HG02571 (cell line): Measurements from ENCODE around the gene MYO1E.

ENCODE experiments used
- ATAC-seq: cut with Tn5 transposase; IDR thresholded peaks from one replicate; pipeline ENCODE4 v1.9.1; 2021; ENCODE audit warnings: mild to moderate bottlenecking, moderate library complexity; ENCODE audit not compliant: unreplicated experiment

Gene MYO1E

DNA sequence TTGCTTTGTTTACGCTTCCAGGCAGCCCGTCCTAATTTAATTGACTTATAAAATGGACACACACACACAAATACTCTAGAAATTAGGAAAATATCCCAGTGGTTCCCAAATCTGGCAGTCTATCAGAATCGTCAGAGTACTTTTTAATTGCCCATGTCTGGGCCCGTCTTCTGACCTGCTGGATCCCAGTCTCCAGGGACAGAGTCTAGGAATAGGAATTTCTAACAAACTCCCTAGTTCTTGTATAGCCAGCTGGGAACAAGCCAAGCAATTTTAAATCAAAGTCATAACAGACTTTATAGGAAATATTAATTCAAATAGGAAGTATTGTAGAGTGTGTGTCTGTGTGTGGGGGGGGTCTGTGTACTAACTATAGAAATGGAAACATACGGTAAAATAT lies 132.6 kb downstream of the MYO1E start:
- ATAC-seq: no peak

DNA sequence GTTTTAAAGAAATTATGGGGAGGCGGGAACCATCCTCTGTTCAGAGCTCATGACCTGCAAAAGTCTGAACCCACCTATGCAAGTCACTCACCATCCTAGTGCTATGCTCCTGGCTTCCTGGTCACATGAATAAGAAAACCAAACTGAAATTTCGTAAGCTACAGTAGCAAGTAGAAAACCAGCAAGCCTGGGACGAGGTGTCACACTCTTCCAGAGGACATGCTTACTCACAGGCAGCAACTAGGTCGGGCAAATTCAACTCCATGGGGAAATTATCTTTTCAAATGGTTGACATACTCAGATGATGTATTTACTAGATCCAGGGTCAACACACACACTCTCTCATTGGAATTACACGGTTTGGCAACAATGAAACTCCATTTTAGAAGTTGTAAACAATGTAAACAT lies 134.7 kb downstream of the MYO1E start:
- ATAC-seq: peak; percentile 44

DNA sequence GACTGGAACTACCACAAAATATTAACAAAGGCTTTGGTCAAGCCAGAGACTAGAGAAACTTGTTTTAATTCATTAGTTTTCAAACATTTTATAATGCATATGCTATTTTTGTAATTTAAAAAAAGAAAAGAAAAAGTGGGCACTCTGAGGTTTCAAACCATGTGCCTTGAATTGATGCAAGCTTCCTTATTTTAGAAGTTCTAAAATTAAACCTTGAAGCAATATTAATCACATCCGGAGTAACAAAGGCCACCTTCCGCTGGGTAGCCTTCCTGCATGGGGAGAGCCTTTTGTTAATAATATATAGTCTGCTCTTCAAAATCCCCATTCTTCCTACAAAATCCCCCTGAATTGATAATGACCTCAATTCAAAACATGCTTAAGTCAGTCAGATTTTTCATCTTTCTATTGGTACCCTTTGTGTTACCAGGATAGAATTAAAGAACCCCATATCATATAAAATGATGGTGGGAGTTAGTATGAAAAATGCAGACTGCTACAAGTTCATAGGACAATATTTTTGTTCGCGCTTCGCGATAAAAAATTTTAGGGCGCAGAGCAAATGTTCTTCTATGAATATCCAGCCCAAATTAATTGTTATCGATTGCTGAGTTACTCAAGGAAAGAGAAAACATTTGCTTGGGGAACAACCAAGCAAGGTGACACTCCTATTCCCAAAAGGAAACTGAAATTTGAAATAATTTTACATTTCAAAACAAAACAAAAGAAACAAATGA lies 135.4 kb downstream of the MYO1E start:
- peak; percentile 62 for ATAC-seq

DNA sequence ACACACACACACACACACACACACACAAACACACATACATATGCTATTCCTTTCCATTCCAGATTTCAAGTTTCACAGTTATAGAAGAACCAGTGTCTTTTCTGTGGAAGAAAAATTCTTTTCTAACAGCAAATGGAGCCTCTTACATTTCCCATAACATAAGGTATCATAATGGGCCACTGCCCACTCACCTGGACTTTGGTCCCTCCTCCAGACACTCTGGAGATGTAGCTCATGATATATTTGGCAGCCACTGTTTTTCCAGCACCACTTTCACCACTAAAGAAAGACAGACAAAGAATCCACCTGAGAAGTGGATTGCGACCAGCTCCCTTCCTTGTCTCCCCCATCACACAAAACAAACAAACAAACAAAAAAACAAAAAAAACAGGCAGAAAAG lies 136.3 kb downstream of the MYO1E start:
- ATAC-seq: no peak

DNA sequence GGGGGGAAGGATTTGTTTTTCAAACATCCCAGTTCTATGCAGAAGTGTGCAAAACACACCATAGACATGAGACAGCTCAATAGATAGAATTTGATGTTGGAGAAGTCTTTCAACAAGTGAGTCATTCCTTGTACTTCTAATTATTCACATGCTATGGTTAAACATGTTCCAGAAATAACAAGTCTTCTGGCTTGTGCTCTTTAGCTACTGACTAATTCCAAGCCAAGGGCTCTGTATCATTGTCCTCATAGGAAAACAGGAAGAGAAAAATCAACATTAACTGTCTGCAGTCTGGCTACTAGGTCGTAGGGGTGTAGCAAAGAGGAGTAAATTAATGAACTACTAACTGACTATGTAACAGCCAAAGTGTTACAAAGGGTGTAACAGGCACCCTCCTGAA lies 140.2 kb downstream of the MYO1E start:
- ATAC-seq: no peak

DNA sequence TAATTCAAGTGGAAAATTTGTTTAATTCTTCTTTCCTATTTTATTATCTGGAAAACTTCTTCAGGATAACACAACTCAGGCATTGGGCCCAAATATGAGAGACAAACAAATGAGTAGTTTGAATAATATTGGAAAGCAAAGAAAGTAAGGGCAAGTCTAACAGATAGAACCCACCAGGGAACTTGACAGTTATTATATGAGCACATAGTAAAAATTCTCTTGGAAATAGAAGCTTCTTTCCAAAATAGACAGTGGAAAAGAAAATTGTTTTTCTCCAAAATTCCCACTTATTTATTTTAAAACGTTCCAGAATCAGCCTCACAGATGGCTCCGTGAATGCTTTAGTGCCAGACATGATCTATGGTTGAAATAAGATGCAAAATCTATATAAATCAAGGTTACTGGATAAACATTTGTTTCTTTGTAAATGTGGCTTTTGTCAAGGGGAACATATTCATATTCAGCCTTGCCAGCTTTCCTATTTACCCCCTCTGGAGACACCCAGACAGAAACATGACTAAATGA lies 142.1 kb downstream of the MYO1E start:
- ATAC-seq: no peak

DNA sequence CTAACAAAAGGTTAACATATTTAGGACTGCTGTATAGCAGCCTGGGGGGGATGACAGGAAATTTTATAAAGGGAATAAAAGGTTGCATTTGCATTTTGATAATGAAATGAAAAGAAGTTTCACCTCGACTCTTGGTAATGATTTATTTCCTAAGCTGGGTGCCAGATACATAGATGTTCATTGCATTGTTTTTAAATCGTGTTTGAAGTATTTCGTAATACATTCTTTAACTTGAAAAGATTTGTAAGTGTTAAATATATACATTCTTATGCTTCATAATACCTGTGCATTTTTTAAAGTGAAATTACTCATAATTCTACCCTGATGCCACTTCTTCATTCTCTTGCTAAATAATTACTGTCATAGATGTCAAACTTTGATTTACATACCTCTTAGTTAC lies 143.2 kb downstream of the MYO1E start:
- ATAC-seq: no peak

DNA sequence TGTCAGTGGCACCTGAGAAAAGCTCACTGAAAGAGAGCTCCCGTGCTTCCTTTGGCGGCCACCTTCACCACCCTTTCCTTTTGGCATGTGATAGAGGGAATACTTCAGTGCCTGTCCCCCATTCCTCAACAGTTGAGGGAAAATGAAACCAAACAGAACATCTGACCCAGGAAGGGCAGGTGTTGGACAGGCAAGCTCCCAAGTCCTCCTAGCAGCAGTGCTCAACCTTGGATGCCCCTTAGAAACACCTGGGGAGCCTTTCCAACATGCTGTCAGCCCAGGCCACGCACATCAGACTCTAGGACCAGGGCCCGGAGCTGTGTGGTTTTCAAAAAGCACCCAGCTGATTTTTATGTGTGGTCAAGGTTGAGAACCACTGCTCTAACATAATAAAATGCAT lies 143.7 kb downstream of the MYO1E start:
- no peak for ATAC-seq

DNA sequence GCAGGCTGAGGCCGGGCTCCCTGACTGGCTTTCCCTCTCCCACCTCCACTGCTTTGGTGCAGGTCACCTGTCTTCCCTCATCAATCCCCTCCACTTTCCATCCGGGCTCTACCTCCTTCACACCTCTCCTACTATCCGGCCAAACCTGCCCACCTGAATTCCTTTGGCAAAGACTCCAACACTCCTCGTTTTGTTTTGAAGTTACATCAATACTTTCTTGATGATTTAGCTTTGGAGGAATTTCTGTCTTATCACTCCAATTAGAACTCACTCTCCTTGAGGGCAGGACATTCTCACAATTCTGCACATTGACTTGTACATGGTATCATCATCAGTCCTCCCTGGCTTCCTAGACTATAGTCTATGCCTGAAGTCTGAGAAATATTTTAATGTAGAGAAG lies 145.7 kb downstream of the MYO1E start:
- no peak for ATAC-seq

DNA sequence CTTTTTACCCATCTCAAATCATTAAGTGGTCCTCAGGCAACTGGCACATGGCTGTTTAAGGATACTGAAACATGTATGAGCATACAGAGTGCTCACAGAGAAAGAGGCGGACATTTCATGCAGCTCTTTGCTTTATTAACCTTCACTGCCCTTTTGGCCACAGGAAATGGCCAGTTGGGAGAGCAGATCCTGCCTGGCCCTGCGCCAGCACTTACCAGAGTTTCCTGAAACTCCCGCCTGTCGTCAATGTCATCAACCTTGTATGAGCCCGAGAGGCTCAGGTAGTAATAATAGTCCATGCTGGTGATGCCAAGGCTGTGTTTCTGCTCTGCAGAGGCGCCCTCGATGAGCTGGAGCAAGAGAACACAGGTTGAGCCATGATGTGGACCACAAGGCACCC lies 148.2 kb downstream of the MYO1E start:
- ATAC-seq: no peak

DNA sequence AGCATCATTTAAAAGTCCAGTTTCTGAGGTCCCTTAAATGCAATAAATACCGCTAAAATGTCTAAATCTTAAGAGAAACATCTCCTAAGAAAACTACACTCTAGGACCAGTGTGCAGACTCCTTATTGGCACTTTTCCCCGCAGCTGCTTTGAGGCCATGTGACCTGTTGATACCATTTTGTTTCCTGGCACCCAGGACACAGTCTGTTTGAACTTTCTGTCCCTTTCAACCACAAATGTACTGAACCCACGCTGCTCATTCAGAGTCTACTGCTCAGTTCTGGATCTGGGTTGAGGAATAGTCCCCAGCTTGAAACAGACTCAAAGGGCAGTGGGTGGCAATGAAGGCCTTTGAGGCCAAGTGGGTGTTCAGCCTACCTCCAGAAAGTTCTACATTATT lies 148.9 kb downstream of the MYO1E start:
- ATAC-seq: no peak

DNA sequence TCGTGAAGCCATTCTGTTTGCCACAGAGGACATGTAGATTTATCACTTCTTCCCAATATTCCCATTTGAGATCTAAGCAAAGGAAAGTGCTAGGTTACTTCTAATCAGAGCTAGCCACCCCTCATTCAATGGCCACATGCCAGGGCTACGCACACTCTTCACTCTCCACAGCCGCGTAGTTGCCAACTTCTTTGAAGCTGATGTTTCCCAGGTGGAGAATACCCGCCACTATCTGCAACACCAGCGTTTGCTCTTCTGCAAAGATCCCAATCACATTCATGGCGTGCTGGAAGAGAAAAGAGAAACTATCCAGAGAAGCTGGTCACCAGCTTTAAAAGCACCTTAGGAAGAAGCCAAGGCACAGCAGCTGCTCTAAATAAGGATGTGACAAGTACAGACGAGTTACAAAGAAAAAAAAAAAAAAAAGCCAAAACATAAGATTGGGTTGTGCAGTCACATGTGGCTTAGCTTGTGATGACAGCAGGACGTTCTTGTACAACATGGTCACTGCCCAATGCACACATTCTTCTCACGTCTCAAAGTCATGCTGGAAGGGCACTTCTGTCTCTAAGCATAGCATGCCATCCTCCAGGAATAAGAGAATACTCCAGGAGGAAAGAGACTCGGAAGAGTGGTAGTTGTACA lies 149.6 kb downstream of the MYO1E start:
- no peak for ATAC-seq

DNA sequence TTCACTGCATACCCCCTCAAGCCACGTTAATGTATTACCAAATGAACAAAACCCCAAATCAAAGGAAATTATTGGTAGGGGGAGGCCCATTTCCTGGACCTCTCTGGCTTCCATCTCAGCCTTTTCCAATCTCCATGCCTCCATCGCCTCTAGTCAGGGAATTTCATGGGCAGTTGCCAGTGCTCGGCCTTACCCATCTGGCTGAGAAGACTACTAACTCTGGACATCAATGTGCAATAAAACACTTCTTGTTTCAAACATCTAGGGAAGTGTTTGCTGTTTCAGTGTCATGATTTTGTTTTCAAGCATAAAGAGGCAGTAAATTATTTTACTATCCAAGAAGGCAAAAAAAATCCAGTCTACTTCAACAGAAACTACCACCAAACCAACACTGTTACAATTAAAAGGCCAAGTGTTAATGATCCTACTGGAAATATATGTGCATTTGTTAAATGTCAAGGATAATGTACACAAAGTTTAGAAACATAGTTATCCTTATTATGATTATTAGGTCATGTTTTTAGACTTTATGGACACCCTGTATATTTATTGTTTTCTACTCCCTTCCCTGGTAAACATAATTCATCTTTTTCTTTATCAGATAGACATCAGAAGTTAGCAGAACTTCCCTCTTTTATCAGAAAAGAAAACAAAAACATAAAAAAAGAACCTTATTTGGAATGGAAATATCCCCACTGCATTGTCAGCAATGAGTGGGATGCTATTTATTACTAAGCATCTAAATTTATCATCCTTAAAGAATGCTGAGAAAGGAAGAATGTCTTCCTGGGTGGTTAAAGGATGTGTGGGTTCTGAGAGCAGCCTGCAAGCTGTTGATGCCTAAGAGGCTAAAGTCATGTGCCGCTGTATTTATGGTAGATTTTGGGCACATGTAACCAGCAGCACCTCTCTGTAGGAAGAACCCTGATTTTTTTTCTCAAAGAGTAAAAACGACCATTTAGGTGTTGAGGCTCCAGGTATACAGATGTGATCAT lies 150.9 kb downstream of the MYO1E start:
- no peak for ATAC-seq

DNA sequence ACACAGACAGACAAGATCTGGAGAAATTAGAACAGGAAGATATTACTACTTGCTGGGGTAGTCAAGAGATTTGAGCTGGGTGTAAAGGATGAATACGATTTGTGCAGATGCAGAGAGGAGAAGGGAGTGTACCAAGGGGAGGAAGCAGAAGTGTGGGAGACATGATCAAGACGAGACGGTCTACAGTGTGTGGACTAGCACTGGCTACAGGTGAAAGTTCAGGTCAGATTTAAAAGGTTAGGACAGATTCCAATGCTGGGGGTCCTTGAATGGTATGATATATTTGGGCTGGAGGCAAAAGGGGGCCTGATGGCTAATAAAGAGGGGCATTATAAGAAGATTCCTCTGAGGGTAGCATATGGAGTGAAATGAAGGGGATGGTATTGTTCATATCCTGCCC lies 154.0 kb downstream of the MYO1E start:
- ATAC-seq: no peak

DNA sequence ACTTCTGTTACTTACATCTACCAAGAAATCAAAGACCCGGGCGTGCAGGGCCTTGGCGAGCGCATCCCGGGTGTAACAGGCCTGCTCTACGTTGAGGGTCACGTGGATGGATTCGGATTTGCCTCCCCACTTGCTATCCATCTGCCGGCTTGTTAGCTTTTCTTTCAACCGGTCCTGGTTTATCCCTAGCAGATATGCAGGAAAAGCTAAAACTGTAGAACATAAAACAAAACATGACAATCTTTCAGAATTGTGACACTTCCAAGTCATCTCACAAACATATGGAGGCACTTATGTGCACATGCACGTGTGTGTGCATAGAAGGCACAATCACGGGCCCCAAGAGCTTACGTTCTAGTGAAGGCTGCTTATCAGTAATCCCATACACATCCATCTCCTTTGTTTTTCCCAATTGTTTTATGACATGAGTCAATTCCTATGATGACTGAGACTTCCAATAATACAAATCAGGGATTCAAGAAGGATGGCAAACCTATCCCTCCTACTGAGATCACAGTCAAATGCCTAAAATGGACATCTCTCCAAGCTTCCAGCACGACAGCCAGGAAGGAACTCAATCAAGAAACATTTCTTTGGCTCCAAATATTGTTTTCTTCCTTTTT lies 154.7 kb downstream of the MYO1E start:
- no peak for ATAC-seq

DNA sequence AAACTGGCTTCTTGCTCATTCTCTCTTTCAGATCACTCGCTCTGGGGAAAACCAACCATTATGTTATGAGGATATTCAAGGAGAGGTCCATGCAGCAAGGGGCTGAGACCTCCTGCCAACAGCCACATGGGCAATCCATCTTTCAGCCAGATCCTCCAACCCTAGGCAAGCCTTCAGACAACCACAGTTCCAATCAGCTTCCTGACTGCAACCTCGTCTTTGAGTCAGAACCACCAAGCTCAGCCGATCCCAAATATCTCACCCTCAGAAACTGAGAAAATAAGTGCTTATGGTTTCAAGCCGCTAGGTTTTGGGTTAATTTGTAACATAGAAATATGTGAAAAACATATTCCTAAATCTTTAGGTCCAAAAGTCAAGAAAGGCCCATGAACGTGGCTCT lies 155.8 kb downstream of the MYO1E start:
- ATAC-seq: no peak

DNA sequence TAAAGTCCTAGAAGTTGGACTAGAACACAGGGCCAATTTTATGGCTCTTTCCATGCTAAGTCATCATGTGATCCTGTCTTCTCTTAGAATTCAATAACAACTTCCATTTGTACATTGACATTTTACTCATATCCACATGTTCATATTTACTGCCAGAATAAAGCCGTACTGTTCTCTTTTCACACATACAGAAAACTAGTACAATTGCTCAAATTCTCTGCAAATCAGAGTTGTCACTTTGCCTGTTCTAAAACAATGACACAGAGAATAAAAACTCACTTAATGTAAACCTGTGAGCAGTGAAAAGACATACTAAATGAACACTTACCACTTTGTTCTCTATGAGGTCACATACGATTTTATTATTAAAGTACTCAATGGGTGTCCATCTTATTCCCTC lies 162.5 kb downstream of the MYO1E start:
- no peak for ATAC-seq

DNA sequence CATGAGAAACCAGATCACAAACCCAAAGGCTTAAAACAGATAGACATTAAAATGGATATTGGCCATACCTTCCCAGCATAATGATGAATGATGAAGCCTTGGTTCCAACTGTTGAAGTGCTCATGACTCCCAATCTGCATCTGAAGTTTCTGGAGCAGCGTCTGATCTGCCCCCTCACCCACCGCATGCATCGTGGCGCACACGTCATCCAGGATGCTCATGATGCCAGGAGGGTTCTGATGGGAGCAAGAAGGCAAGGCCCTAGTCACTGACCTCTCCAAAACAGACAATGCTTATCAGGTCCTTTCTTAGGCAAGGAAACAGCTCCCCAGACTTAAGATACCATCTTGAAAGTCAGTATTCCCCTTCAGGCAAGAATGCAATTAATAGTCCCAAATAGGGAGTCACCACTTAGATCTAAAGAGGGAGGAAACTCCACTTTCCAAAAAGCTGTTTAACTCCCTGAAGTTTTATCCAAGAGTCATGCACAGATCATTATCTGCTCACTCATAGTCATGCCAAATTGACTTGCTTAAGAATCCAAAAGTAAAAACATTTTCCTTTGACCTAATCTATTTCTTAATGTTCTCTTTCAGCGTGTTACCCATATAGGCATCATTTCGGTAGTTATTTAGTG lies 163.9 kb downstream of the MYO1E start:
- no peak for ATAC-seq

DNA sequence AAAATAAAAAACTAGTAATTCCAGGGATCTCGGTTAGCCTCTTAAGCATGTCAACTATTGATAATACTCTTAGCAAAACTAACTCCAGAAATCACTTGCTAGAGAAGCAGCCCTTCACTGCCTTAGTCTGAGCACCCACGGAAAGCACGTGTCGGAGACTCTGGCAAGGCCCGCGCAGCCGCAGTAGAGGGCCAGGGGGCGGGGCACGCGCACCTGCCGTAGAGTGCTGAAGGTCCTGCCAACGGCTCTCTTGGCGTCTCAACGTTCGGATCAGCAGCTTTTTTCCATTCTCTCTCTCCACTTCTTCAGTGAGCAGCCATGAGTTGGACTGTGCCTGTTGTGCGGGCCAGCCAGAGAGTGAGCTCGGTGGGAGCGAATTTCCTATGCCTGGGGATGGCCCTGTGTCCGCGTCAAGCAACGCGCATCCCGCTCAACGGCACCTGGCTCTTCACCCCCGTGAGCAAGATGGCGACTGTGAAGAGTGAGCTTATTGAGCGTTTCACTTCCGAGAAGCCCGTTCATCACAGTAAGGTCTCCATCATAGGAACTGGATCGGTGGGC lies 166.0 kb downstream of the MYO1E start, which contains the start of gene LDHAL6B:
TSS of gene LDHAL6B (plus strand) at position 221 of the 561 bp plus-strand sequence. CDS start at position 319, 98 bp downstream.
- no peak for ATAC-seq
